Mesenteric fat pad (tissue), 1 donor: Measurements from ENCODE around the gene ANKRD16. TPM values are rescaled to one million over a fixed set of nuclear protein-coding genes. Genes with fewer than 3 reads are reported as not detected.
"Not testable (repeated sequence)": the region's sequence is repeated elsewhere in the genome, so short reads cannot be mapped to it uniquely, and the experiment has no call there.

Source experiments
- DNase-seq: peaks from one replicate; pipeline ENCODE4 v3.0.0-alpha.2; 2020; ENCODE audit warnings: low spot score
- total RNA-seq: library from RNA; stranded (reverse); fragmentation: NEBNext Ultra II Directional; extraction: Animal tissue kit (Norgen Biotek cat#: 25700); gene quantifications from one replicate; pipeline ENCODE4 v1.2.1, GENCODE V29; 2021
- donor health status: DM: yes; HTN: yes; CAD: no.

Gene ANKRD16
- total RNA-seq, 1 donor from 2014 or later = 4.8 TPM

GRCh38 chr10:5840314-5841307, 49.1 kb downstream of the ANKRD16 start:
- no peak for DNase-seq

- DNase-seq = not testable (repeated sequence)
These were observed 53.5 kb downstream of the ANKRD16 start for GRCh38 chr10:5836181-5836580.

GRCh38 chr10:5835446-5836095, 54.1 kb downstream of the ANKRD16 start:
- DNase-seq = no peak

- no peak for DNase-seq
These were observed 55.9 kb downstream of the ANKRD16 start for GRCh38 chr10:5833814-5834213.

GRCh38 chr10:5832946-5833345, 56.7 kb downstream of the ANKRD16 start:
- no peak for DNase-seq

- no peak for DNase-seq
These were observed 58.3 kb downstream of the ANKRD16 start for GRCh38 chr10:5831446-5831782.

- no peak for DNase-seq
These were observed 58.9 kb downstream of the ANKRD16 start for GRCh38 chr10:5830629-5831445.

GRCh38 chr10:5829267-5829666, 60.4 kb downstream of the ANKRD16 start:
- no peak for DNase-seq

- peak; percentile 59 for DNase-seq
These were observed 61.0 kb downstream of the ANKRD16 start for GRCh38 chr10:5828725-5829124.

- peak; percentile 45 for DNase-seq
These were observed 61.9 kb downstream of the ANKRD16 start for GRCh38 chr10:5827841-5828240.

GRCh38 chr10:5826511-5826910, 63.2 kb downstream of the ANKRD16 start:
- DNase-seq = peak; percentile 33

- DNase-seq = peak; percentile 71
These were observed 70.8 kb downstream of the ANKRD16 start for GRCh38 chr10:5818894-5819293.

GRCh38 chr10:5818048-5818331, 71.7 kb downstream of the ANKRD16 start:
- no peak for DNase-seq

GRCh38 chr10:5817322-5818047, 72.2 kb downstream of the ANKRD16 start:
- DNase-seq = peak; percentile 33

- no peak for DNase-seq
These were observed 73.5 kb downstream of the ANKRD16 start for GRCh38 chr10:5816170-5816569.

GRCh38 chr10:5814110-5815107, 75.3 kb downstream of the ANKRD16 start:
- peak; percentile 12 for DNase-seq

- DNase-seq = peak; percentile 98
These were observed 76.2 kb downstream of the ANKRD16 start, which contains the start of gene GDI2 for GRCh38 chr10:5813341-5814109. TSS of gene GDI2 (minus strand) at chr10:5813434. CDS start at chr10:5813258, 176 bp downstream.

GRCh38 chr10:5813091-5813340, 76.7 kb downstream of the ANKRD16 start:
- no peak for DNase-seq
